ENCODE results near the gene ARHGDIA. TPM values are rescaled to one million over a fixed set of nuclear protein-coding genes. Genes with fewer than 3 reads are reported as not detected.

The ARHGDIA gene
- total RNA-seq, 4 donors from 2014 or later, result 115 to 173 (median 164) TPM

DNA sequence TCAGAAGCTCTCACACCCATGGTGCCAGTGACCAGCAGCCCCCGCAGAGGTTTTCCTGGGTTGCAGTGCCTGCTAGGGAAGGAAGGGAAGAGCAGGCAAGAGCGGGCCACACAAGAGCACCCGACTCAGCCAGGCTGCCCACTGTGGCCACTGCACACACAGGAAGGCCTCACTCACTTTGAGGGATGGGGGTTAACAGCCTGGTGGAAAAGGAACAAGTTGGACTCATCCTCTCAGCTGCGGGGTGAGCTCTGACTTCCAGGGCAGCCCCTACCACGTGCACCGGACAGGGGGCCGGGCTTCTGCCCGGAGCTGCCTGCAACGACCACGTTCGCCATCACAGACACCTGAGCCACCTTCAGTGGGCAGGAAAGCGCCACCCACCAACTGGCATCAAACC lies 18.9 kb downstream of the ARHGDIA start:
- intact Hi-C loops (cut with DNase I), result no loop called here
- Histone ChIP-seq H3K9me3 (no peaks in the 10 kb centered on the region), H3K4me1 (no peaks in the 10 kb centered on the region), H3K36me3 (peaks cover 51 to 62% of the 10 kb centered on the region in 2 donors), H3K27me3 (no peaks in the 10 kb centered on the region), H3K4me3 (replicated peaks in 1 of 3) (no peak overlapping the region), H3K27ac (no peak overlapping the region)
- WGBS, 2 donors, result 92 to 100% methylated on average over 8 to 10 of the region's 12 CpGs
- TF ChIP-seq POLR2A (IDR thresholded peaks at IDR 0.05), result no peak
- TF ChIP-seq, protein P1, sequence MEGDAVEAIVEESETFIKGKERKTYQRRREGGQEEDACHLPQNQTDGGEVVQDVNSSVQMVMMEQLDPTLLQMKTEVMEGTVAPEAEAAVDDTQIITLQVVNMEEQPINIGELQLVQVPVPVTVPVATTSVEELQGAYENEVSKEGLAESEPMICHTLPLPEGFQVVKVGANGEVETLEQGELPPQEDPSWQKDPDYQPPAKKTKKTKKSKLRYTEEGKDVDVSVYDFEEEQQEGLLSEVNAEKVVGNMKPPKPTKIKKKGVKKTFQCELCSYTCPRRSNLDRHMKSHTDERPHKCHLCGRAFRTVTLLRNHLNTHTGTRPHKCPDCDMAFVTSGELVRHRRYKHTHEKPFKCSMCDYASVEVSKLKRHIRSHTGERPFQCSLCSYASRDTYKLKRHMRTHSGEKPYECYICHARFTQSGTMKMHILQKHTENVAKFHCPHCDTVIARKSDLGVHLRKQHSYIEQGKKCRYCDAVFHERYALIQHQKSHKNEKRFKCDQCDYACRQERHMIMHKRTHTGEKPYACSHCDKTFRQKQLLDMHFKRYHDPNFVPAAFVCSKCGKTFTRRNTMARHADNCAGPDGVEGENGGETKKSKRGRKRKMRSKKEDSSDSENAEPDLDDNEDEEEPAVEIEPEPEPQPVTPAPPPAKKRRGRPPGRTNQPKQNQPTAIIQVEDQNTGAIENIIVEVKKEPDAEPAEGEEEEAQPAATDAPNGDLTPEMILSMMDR (IDR thresholded peaks at IDR 0.05), result no peak
- DNase-seq, result no peak

DNA sequence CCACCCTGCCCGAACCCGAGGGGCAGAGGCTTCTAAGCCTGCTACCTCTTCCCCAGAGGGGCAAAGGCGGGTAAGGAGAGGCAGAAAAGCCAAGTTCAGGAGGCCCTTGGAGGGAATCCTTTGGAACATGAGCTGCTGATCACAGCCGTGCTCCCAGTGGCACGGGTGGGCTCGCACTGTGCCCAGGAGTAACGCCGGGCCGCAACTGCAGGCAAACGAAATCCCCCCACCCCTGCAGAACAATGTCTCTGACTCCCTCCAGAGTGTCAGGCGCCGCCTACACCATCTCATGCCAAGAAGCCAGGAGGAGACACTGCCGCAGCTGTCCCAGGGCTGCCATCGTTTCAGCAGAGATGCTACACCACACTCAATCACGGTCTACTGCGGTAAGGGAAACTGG lies 19.7 kb downstream of the ARHGDIA start:
- no peaks in the 10 kb centered on the region for H3K27me3 ChIP-seq
- TF ChIP-seq POLR2A (IDR thresholded peaks at IDR 0.05), result no peak
- TF ChIP-seq, protein P1 (IDR thresholded peaks at IDR 0.05), result no peak
- WGBS, 2 donors, result 96% methylated on average over 14 to 15 of the region's 16 CpGs
- H3K36me3 ChIP-seq, result peaks cover 54 to 64% of the 10 kb centered on the region in 2 donors
- intact Hi-C loops (cut with DNase I), result no loop called here
- H3K9me3 ChIP-seq, result no peaks in the 10 kb centered on the region
- DNase-seq, result no peak
- no peaks in the 10 kb centered on the region for H3K4me1 ChIP-seq
- no peak overlapping the region for H3K4me3 ChIP-seq (replicated peaks in 1 of 3)
- no peak overlapping the region for H3K27ac ChIP-seq

DNA sequence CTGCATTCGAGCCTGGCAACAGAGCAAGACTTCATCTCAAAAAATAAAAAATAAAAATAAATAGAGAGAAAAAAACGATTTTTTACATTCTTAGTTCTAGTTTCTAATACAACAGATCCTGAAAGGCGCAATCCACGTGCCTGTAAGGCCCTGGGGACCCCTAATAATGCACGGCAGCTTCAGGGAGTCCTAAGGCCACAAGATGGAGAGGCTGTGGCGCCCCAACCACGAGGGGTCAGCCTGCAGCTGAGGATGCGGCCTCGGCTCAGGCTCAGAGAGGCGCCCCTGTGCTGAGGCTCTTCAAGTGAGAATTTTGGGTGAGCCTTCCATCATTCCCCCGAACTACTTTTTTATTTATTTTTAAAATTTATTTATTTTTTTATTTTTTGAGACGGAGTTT lies 21.7 kb downstream of the ARHGDIA start:
- Histone ChIP-seq H3K27ac (no peak overlapping the region), H3K27me3 (no peaks in the 10 kb centered on the region), H3K4me3 (replicated peaks in 1 of 3) (no peak overlapping the region), H3K4me1 (no peaks in the 10 kb centered on the region), H3K9me3 (no peaks in the 10 kb centered on the region), H3K36me3 (peaks cover 63 to 75% of the 10 kb centered on the region in 2 donors)
- TF ChIP-seq POLR2A (IDR thresholded peaks at IDR 0.05), result no peak
- TF ChIP-seq, protein P1 (IDR thresholded peaks at IDR 0.05), result no peak
- no peak for DNase-seq
- WGBS, 2 donors, result 95% methylated on average over 12 of the region's 12 CpGs
- intact Hi-C loops (cut with DNase I), result no loop called here

DNA sequence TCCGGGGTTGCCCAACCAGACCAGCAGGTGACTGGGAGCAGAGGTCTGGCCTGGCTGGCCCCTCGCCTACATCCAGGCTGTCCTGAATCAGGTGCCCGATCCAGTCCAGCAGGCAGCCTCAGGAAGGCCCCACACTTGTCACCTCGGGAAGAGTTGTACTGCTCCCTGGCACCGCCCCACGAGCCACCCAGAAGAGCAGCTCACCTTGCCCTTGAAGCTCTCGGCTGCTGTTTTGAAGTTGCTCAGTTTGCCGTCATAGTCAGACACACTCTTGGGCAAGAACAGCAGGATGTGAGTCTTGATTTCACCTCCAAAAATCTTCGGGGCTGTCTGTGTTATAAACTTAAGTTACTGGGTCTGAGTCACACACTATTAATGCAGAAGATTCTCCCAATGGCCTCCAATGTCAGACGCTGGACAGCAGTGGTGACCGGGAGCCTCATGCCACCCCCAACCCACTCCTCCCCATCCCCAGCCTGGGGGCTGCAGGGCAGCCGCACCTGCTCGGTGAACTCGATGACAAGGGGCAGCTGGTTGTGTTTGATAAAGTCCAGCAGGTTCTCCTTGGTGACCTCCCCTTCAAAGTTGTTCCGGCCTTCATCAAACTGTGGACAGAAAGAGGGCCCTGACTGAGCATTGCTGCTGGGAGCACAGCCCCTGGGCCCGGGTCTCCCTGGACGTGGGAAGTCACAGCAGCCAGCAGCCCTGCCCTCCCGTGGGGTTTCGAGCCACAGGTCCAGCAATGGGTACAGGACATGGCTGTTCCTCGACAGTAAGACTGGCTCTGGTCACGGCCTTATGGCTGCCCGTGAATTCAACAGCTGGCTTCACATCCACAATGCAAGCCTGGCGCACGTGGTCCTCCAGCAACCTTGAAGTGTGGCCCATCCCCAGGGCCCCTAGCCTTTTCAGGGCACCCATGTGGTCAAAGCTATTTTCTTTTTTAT lies 24.1 kb downstream of the ARHGDIA start:
- TF ChIP-seq, protein P1 (IDR thresholded peaks at IDR 0.05), result no peak
- TF ChIP-seq POLR2A (IDR thresholded peaks at IDR 0.05), result no peak
- Histone ChIP-seq H3K36me3 (peaks cover 53 to 72% of the 10 kb centered on the region in 2 donors), H3K27ac (no peak overlapping the region), H3K4me1 (no peaks in the 10 kb centered on the region), H3K4me3 (replicated peaks in 1 of 3) (no peak overlapping the region), H3K27me3 (no peaks in the 10 kb centered on the region), H3K9me3 (no peaks in the 10 kb centered on the region)
- WGBS, 2 donors, result 85 to 96% methylated on average over 13 to 19 of the region's 24 CpGs
- intact Hi-C loops (cut with DNase I), result no loop called here
- no peak for DNase-seq

All from thyroid gland (tissue), 4 donors.